ENCODE measurements around the gene RAMACL. TPM values are rescaled to one million over a fixed set of nuclear protein-coding genes. Genes with fewer than 3 reads are reported as not detected.

RAMACL gene
- total and polyA plus RNA-seq, 4 experiments from 2014 or later: 0.30 to 0.41 (median 0.40) TPM

DNA sequence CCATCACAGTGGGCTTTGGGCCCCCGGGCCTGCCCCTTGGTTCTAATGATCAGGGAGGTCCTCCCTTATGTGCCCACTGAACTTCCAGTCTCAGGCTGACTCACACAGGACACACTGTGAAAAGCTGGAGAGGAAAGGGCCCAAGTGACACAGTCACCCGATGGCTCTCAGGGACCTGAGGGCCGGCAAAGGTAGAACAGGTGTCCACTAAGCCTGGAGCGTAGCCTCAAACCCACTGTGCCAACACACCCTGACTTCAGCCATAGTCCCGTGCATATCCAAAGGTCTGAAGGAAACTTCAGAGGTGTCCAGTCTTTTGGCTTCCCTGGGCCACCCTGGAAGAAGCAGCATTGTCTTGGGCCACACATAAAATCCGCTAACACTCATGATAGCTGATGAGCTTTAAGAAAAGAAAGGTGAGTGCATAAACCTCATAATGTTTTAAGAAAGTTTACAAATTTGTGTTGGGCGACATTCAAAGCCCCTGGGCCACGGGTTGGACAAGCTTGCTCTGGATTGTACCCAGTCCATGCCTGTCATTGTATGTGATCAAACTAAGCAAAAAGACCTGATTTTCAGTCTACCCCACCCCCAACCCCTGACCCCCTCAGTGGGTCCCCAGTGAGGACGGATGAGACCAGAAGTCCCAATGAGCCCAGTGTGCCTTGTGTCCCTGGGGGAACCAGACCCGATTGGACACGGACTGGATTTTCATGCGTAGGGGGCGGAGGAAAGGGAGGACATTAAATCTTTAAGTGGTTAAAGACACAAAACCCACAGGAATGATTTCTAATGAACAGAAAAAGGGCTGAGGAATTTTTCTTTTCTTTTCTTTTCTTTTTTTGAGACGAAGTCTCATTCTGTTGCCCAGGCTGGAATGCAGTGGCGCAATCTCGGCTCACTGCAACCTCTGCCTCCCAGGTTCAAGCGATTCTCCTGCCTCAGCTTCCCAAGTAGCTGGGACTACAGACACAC lies 6.1 kb downstream of the RAMACL start:
- ChIA-PET CTCF (ENCODE audit: partially characterized antibody) (no interaction called here), POLR2A (ENCODE audit: partially characterized antibody) (no interaction called here)
- Histone ChIP-seq H3K27ac (ENCODE audit: low read depth, low read length) (no peak overlapping the region), H3K4me3 (ENCODE audit: low read length in 2 of 2) (no peak overlapping the region), H3K4me1 (ENCODE audit: insufficient read depth, low read length) (no peaks in the 10 kb centered on the region), H3K36me3 (ENCODE audit: insufficient read depth, low read length) (no peaks in the 10 kb centered on the region), H3K9me3 (ENCODE audit: control insufficient read depth in 1 of 2, low read length in 2 of 2) (no peaks in the 10 kb centered on the region), H3K27me3 (ENCODE audit: insufficient read depth, low read length) (no peaks in the 10 kb centered on the region)
- intact Hi-C loops (cut with micrococcal nuclease): no loop called here
- peaks cover 3 to 5% of the 10 kb centered on the region in 2 donors for H3K36me3 Mint-ChIP-seq
- H3K4me1 Mint-ChIP-seq: no peaks in the 10 kb centered on the region
- no peak overlapping the region for H3K4me3 Mint-ChIP-seq
- H3K27me3 Mint-ChIP-seq: no peaks in the 10 kb centered on the region
- H3K9me3 Mint-ChIP-seq: peaks cover 2 to 23% (median 11%) of the 10 kb centered on the region in 8 donors
- no peak for DNase-seq
- no peak overlapping the region for H3K27ac Mint-ChIP-seq

DNA sequence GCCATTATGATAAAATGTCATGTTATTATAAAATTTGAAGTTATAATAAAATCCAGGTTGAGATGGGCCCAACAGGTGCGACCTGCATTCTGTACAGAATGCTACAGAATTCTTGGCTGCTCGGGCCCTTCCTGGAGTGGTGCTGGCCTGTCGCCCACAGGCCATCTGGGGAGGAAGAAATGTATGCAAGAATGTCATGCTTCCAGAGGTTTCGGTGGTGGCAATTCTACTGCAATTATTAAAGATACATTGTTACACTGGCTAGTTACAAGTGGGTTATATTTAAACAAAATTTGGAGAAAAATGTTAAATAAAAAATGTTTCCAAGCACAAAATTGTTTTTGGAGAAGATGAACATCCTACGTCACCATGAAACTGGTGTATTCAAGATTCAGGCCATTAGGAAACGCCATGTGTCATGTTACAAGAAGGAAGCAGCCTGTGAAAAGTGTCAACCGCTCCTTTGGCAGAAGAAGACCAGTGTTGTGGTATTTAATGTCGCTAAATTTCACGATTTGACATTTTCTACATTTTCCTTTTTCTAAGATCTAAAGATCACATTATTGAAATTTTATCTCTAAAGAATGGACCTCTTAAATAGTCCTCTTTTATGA lies 7.1 kb downstream of the RAMACL start:
- no peaks in the 10 kb centered on the region for H3K4me1 ChIP-seq (ENCODE audit: insufficient read depth, low read length)
- no peaks in the 10 kb centered on the region for H3K9me3 ChIP-seq (ENCODE audit: control insufficient read depth in 1 of 2, low read length in 2 of 2)
- H3K27ac Mint-ChIP-seq: no peak overlapping the region
- no peak overlapping the region for H3K4me3 ChIP-seq (ENCODE audit: low read length in 2 of 2)
- CTCF ChIA-PET (ENCODE audit: partially characterized antibody): no interaction called here
- H3K27ac ChIP-seq (ENCODE audit: low read depth, low read length): no peak overlapping the region
- H3K36me3 Mint-ChIP-seq: peaks cover 3 to 12% of the 10 kb centered on the region in 2 donors
- H3K27me3 Mint-ChIP-seq: no peaks in the 10 kb centered on the region
- POLR2A ChIA-PET (ENCODE audit: partially characterized antibody): no interaction called here
- DNase-seq: no peak
- no peaks in the 10 kb centered on the region for H3K4me1 Mint-ChIP-seq
- H3K9me3 Mint-ChIP-seq: peaks cover 2 to 23% (median 11%) of the 10 kb centered on the region in 8 donors
- H3K27me3 ChIP-seq (ENCODE audit: insufficient read depth, low read length): no peaks in the 10 kb centered on the region
- H3K36me3 ChIP-seq (ENCODE audit: insufficient read depth, low read length): no peaks in the 10 kb centered on the region
- intact Hi-C loops (cut with micrococcal nuclease): no loop called here
- H3K4me3 Mint-ChIP-seq: no peak overlapping the region

DNA sequence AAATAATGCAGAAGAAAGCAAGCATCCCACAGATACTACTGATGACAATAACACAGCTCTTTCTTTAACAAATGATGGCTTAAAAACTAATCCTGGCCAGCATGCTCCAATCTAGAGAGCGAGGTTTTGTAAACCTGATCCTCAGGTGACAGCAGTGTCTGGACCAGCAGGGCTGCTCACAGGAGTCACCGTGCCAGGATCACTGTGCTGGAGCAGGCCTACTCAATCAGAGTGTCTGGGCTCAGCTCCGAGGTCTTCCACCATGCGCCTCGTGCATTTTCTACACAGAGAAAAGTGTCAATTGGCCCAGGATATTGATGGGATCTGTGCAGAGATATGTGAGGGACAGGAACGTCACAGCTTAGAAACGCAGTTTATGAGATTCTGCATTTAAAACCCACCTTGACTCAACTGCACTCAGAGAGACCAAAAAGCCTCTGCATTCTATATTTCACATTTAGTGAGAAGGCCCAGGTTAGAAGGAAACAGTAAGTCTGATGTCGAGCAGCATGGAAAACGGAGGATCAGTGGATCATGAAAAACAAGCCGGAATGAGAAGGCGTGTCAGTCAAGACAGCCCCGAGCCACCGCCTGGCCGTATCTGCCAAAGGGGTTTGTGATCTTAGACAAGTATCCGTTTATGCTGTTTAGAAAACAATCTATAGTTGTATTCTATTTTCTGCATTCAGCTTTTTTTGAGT lies 7.8 kb downstream of the RAMACL start:
- H3K4me1 ChIP-seq (ENCODE audit: insufficient read depth, low read length): no peaks in the 10 kb centered on the region
- no peaks in the 10 kb centered on the region for H3K36me3 ChIP-seq (ENCODE audit: insufficient read depth, low read length)
- DNase-seq: no peak
- no peak overlapping the region for H3K4me3 Mint-ChIP-seq
- no peaks in the 10 kb centered on the region for H3K4me1 Mint-ChIP-seq
- ChIA-PET POLR2A (ENCODE audit: partially characterized antibody) (no interaction called here), CTCF (ENCODE audit: partially characterized antibody) (interaction anchor here (0.6 kb wide), 1 partner anchor 11 kb away, joined by 3 read pairs; no protein-coding TSS in a partner anchor)
- H3K27ac Mint-ChIP-seq: no peak overlapping the region
- peaks cover 2 to 23% (median 11%) of the 10 kb centered on the region in 8 donors for H3K9me3 Mint-ChIP-seq
- intact Hi-C loops (cut with micrococcal nuclease): no loop called here
- no peak overlapping the region for H3K27ac ChIP-seq (ENCODE audit: low read depth, low read length)
- peaks cover 3 to 12% of the 10 kb centered on the region in 2 donors for H3K36me3 Mint-ChIP-seq
- H3K27me3 ChIP-seq (ENCODE audit: insufficient read depth, low read length): no peaks in the 10 kb centered on the region
- H3K27me3 Mint-ChIP-seq: no peaks in the 10 kb centered on the region
- no peak overlapping the region for H3K4me3 ChIP-seq (ENCODE audit: low read length in 2 of 2)
- H3K9me3 ChIP-seq (ENCODE audit: control insufficient read depth in 1 of 2, low read length in 2 of 2): no peaks in the 10 kb centered on the region

DNA sequence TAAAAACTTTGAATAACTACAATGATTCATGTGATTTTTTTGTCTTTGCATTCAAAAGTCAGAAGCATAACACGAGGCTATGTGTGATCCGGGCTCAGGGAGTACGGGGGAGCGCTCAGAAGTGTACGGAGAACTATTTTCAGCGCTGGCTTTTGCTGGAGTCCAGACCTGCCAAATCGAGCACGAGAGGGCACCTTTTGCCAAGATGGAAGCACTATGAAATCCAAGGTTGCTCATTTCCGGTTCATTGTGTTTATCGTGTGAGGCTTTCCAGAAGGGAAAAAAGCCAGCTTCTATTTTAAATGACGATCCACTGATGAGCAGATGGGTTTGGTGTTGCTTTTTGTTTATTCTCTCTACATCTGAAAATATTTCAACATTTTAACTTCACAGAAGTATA lies 11.3 kb downstream of the RAMACL start:
- Histone ChIP-seq H3K36me3 (ENCODE audit: insufficient read depth, low read length) (no peaks in the 10 kb centered on the region), H3K27ac (ENCODE audit: low read depth, low read length) (no peak overlapping the region), H3K4me1 (ENCODE audit: insufficient read depth, low read length) (no peaks in the 10 kb centered on the region), H3K9me3 (ENCODE audit: control insufficient read depth in 1 of 2, low read length in 2 of 2) (no peaks in the 10 kb centered on the region), H3K27me3 (ENCODE audit: insufficient read depth, low read length) (no peaks in the 10 kb centered on the region), H3K4me3 (ENCODE audit: low read length in 2 of 2) (no peak overlapping the region)
- Mint-ChIP-seq H3K9me3 (peaks cover 2 to 23% (median 11%) of the 10 kb centered on the region in 8 donors), H3K27me3 (no peaks in the 10 kb centered on the region), H3K36me3 (peaks cover 3 to 12% of the 10 kb centered on the region in 2 donors), H3K4me3 (no peak overlapping the region), H3K27ac (no peak overlapping the region), H3K4me1 (no peaks in the 10 kb centered on the region)
- intact Hi-C loops (cut with micrococcal nuclease): no loop called here
- CTCF ChIA-PET (ENCODE audit: partially characterized antibody): no interaction called here
- POLR2A ChIA-PET (ENCODE audit: partially characterized antibody): no interaction called here
- no peak for DNase-seq

DNA sequence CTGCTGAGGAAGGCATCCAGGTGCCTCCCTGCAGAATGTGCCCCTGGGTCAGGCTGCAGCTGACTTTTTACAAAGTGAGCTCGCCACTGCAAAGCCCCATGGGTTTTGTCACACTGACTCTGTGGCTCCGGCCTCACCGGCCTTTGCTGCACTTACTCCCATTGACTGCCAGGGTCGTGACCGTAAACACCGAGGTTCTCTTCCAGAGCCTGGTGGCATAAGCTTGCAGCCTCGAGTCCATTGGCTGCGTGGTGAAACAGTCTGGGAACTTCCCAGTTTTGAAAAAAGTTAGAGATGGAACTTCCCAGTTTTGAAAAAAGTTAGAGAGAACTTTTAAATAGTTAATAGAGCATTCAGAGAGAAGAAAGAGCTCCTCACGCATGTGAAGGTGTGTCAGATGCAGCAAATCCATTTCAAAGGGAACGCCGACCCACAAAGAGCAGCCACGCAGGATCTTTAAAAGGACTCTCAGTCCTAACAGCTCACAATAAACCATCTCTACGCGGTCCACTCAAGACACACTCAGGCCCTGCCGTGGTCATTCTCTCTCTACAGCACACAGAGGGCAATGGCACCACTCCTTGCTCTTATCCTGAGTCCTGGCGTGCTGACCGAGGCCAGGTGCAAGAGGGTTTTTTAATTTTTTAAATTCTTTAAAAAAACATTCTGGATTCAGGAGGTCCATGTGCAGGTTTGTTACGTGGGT lies 12.8 kb downstream of the RAMACL start:
- Histone ChIP-seq H3K9me3 (ENCODE audit: control insufficient read depth in 1 of 2, low read length in 2 of 2) (no peaks in the 10 kb centered on the region), H3K36me3 (ENCODE audit: insufficient read depth, low read length) (no peaks in the 10 kb centered on the region), H3K4me1 (ENCODE audit: insufficient read depth, low read length) (no peaks in the 10 kb centered on the region), H3K4me3 (ENCODE audit: low read length in 2 of 2) (no peak overlapping the region), H3K27me3 (ENCODE audit: insufficient read depth, low read length) (no peaks in the 10 kb centered on the region), H3K27ac (ENCODE audit: low read depth, low read length) (no peak overlapping the region)
- Mint-ChIP-seq H3K27ac (no peak overlapping the region), H3K9me3 (peaks cover 2 to 23% (median 11%) of the 10 kb centered on the region in 8 donors), H3K36me3 (peaks cover 3 to 12% of the 10 kb centered on the region in 2 donors), H3K27me3 (no peaks in the 10 kb centered on the region), H3K4me1 (no peaks in the 10 kb centered on the region), H3K4me3 (no peak overlapping the region)
- intact Hi-C loops (cut with micrococcal nuclease): no loop called here
- DNase-seq: no peak
- CTCF ChIA-PET (ENCODE audit: partially characterized antibody): no interaction called here
- POLR2A ChIA-PET (ENCODE audit: partially characterized antibody): no interaction called here

DNA sequence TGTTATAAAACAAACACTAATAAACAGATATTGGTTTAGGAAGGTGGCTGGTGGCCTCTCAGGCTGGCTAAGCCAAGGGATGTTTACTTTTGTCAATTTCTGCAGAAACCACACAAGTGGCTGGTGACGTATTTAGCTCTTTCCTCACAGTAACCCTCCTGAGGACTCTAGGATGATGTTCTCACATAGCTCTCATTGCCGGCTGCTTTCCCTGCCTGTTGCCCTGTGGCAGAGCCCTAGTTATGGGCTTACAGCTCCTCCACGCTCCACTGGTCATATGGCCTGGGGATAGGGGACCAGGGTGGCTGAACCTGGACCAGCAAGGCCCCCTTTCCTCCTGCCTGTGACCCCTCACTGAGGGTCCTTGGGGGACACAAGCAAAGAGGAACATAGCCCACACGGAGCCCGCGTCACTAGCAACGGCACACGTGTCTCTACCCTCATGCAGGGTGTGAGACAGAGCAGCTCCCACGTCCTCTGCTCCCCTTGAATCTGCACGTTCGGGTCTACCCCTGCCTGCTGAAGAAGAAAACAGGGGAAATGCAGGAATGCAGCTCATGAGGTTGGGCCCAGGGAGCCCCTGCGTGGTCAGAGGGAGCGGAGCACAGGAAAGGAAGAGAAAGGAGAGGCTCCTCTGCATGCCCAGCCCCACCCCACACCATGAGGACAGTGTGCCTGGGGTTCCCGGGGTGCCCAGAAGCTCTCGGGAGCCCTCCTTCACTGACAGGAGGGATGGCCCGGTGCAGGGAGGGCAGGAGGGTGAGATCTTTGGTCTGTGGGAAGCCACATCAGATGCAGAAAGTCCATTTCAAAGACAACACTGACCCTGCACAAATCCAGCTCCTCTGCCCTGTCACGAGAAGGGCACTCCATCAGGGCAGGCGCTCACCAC lies 13.9 kb downstream of the RAMACL start:
- no peaks in the 10 kb centered on the region for H3K27me3 Mint-ChIP-seq
- H3K9me3 Mint-ChIP-seq: peaks cover 2 to 18% (median 11%) of the 10 kb centered on the region in 8 donors
- H3K27ac Mint-ChIP-seq: peak overlapping the region in 1 of 7 donors; percentile 6
- ChIA-PET CTCF (ENCODE audit: partially characterized antibody) (no interaction called here), POLR2A (ENCODE audit: partially characterized antibody) (no interaction called here)
- H3K9me3 ChIP-seq (ENCODE audit: control insufficient read depth in 1 of 2, low read length in 2 of 2): no peaks in the 10 kb centered on the region
- no peaks in the 10 kb centered on the region for H3K36me3 ChIP-seq (ENCODE audit: insufficient read depth, low read length)
- peaks cover 3 to 12% of the 10 kb centered on the region in 2 donors for H3K36me3 Mint-ChIP-seq
- H3K27ac ChIP-seq (ENCODE audit: low read depth, low read length): no peak overlapping the region
- no peak overlapping the region for H3K4me3 ChIP-seq (ENCODE audit: low read length in 2 of 2)
- no peak for DNase-seq
- intact Hi-C loops (cut with micrococcal nuclease): no loop called here
- H3K4me3 Mint-ChIP-seq: no peak overlapping the region
- no peaks in the 10 kb centered on the region for H3K4me1 Mint-ChIP-seq
- no peaks in the 10 kb centered on the region for H3K4me1 ChIP-seq (ENCODE audit: insufficient read depth, low read length)
- H3K27me3 ChIP-seq (ENCODE audit: insufficient read depth, low read length): no peaks in the 10 kb centered on the region
